A673 (cell line): Measurements from ENCODE around the gene RASSF8.

Experiments used
- EZH2 ChIP-seq: fragments of 200-600 bp; sonication (generic); IDR thresholded peaks from 2 replicates; pipeline ENCODE4 v1.6.1; 2017; ENCODE audit warnings: borderline replicate concordance, low read depth, mild to moderate bottlenecking, mixed read lengths, antibody characterized with exemption, low read length; ENCODE audit not compliant: poor library complexity, severe bottlenecking
- TF ChIP-seq, protein P1 (sequence below): fragments of 300-800, 200-600 bp; sonication (generic); conservative IDR thresholded peaks from 2 replicates; pipeline ENCODE4 v1.5.1; 2017; ENCODE audit warnings: low read depth, mild to moderate bottlenecking, antibody characterized with exemption, low read length, moderate library complexity, mixed read lengths

- TF ChIP-seq, protein P1, sequence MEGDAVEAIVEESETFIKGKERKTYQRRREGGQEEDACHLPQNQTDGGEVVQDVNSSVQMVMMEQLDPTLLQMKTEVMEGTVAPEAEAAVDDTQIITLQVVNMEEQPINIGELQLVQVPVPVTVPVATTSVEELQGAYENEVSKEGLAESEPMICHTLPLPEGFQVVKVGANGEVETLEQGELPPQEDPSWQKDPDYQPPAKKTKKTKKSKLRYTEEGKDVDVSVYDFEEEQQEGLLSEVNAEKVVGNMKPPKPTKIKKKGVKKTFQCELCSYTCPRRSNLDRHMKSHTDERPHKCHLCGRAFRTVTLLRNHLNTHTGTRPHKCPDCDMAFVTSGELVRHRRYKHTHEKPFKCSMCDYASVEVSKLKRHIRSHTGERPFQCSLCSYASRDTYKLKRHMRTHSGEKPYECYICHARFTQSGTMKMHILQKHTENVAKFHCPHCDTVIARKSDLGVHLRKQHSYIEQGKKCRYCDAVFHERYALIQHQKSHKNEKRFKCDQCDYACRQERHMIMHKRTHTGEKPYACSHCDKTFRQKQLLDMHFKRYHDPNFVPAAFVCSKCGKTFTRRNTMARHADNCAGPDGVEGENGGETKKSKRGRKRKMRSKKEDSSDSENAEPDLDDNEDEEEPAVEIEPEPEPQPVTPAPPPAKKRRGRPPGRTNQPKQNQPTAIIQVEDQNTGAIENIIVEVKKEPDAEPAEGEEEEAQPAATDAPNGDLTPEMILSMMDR = no peak
- no peak for TF ChIP-seq EZH2
These were observed 168.9 kb downstream of the RASSF8 start for GRCh38 chr12:26127404-26127803.
